KMS-11 (cell line): Measurements from ENCODE around the gene TBCD.

Experiments
- H2AFZ ChIP-seq: fragments of 200-600 bp; sonication (generic); 2 replicates; pipeline ENCODE4 v1.6.1; 2016; ENCODE audit warnings: antibody characterized with exemption, mixed run types, low read depth
- H3K27ac ChIP-seq: fragments of 200-600 bp; sonication (generic); 2 replicates; pipeline ENCODE4 v1.6.1; 2016; ENCODE audit warnings: mild to moderate bottlenecking, mixed run types
- H3K27me3 ChIP-seq: fragments of 200-600 bp; sonication (generic); 2 replicates; pipeline ENCODE4 v1.6.1; 2017; ENCODE audit warnings: mild to moderate bottlenecking, low read depth, mixed run types, moderate library complexity; ENCODE audit not compliant: insufficient read depth
- H3K36me3 ChIP-seq: fragments of 200-600 bp; sonication (generic); 2 replicates; pipeline ENCODE4 v1.6.1; 2017; ENCODE audit warnings: mild to moderate bottlenecking, mixed run types; ENCODE audit not compliant: insufficient read depth
- H3K4me1 ChIP-seq: fragments of 200-600 bp; sonication (generic); 2 replicates; pipeline ENCODE4 v1.6.1; 2016; ENCODE audit warnings: mild to moderate bottlenecking, low read depth, mixed run types; ENCODE audit not compliant: poor library complexity, severe bottlenecking
- H3K4me2 ChIP-seq: fragments of 200-600 bp; sonication (generic); 2 replicates; pipeline ENCODE4 v1.7.0; 2016; ENCODE audit warnings: mild to moderate bottlenecking, mixed run types
- H3K4me3 ChIP-seq: fragments of 200-600 bp; sonication (generic); IDR thresholded peaks from 2 replicates; pipeline ENCODE4 v1.6.1; 2017; ENCODE audit warnings: low read depth, low read length, mixed read lengths; ENCODE audit not compliant: insufficient read depth
- H3K79me2 ChIP-seq: fragments of 200-600 bp; sonication (generic); 2 replicates; pipeline ENCODE4 v1.6.1; 2016; ENCODE audit warnings: low read depth, mixed run types; ENCODE audit not compliant: insufficient read depth
- H3K9ac ChIP-seq: fragments of 200-600 bp; sonication (generic); 2 replicates; pipeline ENCODE4 v1.6.1; 2016; ENCODE audit warnings: mild to moderate bottlenecking, mixed run types
- H4K20me1 ChIP-seq: fragments of 200-600 bp; sonication (generic); 2 replicates; pipeline ENCODE4 v1.6.1; 2016; ENCODE audit warnings: mild to moderate bottlenecking, mixed run types; ENCODE audit not compliant: insufficient read depth
- CTCF ChIP-seq: fragments of 200-600 bp; sonication (generic); conservative IDR thresholded peaks from 2 replicates; pipeline ENCODE4 v1.6.1; 2017; ENCODE audit warnings: low read depth, mild to moderate bottlenecking, antibody characterized with exemption, low read length, moderate library complexity, mixed read lengths

Gene TBCD

DNA sequence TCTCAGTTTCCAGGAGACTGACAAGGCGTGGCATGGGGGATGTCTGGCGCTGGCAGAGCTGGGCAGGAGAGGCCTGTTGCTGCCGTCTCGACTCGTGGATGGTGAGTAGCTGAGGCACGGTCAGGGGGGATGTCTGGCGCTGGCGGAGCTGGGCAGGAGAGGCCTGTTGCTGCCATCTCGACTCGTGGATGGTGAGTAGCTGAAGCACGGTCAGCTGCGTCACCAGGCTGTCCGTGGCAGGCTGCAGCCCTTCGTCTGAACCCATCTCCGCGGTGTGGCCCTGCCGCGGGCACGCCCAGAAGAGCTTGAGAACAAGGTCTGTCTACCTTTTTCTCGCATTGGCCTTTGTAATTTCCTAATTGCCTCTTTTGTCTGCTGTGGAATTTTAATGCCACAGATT lies 63.0 kb downstream of the TBCD start:
- no peaks in the 10 kb centered on the region for H3K4me1 ChIP-seq
- no peaks in the 10 kb centered on the region for H3K79me2 ChIP-seq
- H4K20me1 ChIP-seq: no peaks in the 10 kb centered on the region
- H3K4me3 ChIP-seq: no peak overlapping the region
- H3K9ac ChIP-seq: no peak overlapping the region
- H3K4me2 ChIP-seq: no peak overlapping the region
- TF ChIP-seq CTCF: no peak
- H3K36me3 ChIP-seq: peaks cover 3% of the 10 kb centered on the region; the same call in 1 of the 2 replicates
- H3K27ac ChIP-seq: no peak overlapping the region
- H2AFZ ChIP-seq: no peak overlapping the region
- H3K27me3 ChIP-seq: no peaks in the 10 kb centered on the region

GRCh38 chr17:82815354-82815753 lies 63.5 kb downstream of the TBCD start:
- no peak for TF ChIP-seq CTCF
- Histone ChIP-seq H3K27me3 (no peaks in the 10 kb centered on the region), H3K4me1 (no peaks in the 10 kb centered on the region), H3K27ac (no peak overlapping the region), H3K4me2 (no peak overlapping the region), H3K9ac (no peak overlapping the region), H3K36me3 (peaks cover 3% of the 10 kb centered on the region; the same call in 1 of the 2 replicates), H3K79me2 (no peaks in the 10 kb centered on the region), H4K20me1 (no peaks in the 10 kb centered on the region), H3K4me3 (no peak overlapping the region), H2AFZ (no peak overlapping the region)

- no peaks in the 10 kb centered on the region for H4K20me1 ChIP-seq
- H3K27me3 ChIP-seq: no peaks in the 10 kb centered on the region
- H3K4me3 ChIP-seq: no peak overlapping the region
- no peak overlapping the region for H3K27ac ChIP-seq
- H3K36me3 ChIP-seq: peaks cover 3% of the 10 kb centered on the region; the same call in 1 of the 2 replicates
- no peak overlapping the region for H2AFZ ChIP-seq
- no peak overlapping the region for H3K4me2 ChIP-seq
- no peaks in the 10 kb centered on the region for H3K4me1 ChIP-seq
- no peaks in the 10 kb centered on the region for H3K79me2 ChIP-seq
- TF ChIP-seq CTCF: no peak
- no peak overlapping the region for H3K9ac ChIP-seq
Measured at GRCh38 chr17:82815790-82816305, 64.0 kb downstream of the TBCD start.

- no peaks in the 10 kb centered on the region for H3K79me2 ChIP-seq
- H3K4me3 ChIP-seq: no peak overlapping the region
- no peak overlapping the region for H3K27ac ChIP-seq
- no peak overlapping the region for H3K9ac ChIP-seq
- no peaks in the 10 kb centered on the region for H3K27me3 ChIP-seq
- TF ChIP-seq CTCF: no peak
- peaks cover 3% of the 10 kb centered on the region; the same call in 1 of the 2 replicates for H3K36me3 ChIP-seq
- no peak overlapping the region for H3K4me2 ChIP-seq
- H3K4me1 ChIP-seq: no peaks in the 10 kb centered on the region
- no peak overlapping the region for H2AFZ ChIP-seq
- H4K20me1 ChIP-seq: no peaks in the 10 kb centered on the region
Measured at GRCh38 chr17:82816358-82816757, 64.5 kb downstream of the TBCD start.
